Right hindlimb (tissue), 1 donor: ENCODE results near the gene PLEKHA8.

Experiments used
- DNase-seq: peaks from one replicate; pipeline ENCODE4 v3.0.0-alpha.2; 2018

The PLEKHA8 gene

GRCh38 chr7:30023524-30023923 lies 4.7 kb upstream of the PLEKHA8 start:
- no peak for DNase-seq

DNA sequence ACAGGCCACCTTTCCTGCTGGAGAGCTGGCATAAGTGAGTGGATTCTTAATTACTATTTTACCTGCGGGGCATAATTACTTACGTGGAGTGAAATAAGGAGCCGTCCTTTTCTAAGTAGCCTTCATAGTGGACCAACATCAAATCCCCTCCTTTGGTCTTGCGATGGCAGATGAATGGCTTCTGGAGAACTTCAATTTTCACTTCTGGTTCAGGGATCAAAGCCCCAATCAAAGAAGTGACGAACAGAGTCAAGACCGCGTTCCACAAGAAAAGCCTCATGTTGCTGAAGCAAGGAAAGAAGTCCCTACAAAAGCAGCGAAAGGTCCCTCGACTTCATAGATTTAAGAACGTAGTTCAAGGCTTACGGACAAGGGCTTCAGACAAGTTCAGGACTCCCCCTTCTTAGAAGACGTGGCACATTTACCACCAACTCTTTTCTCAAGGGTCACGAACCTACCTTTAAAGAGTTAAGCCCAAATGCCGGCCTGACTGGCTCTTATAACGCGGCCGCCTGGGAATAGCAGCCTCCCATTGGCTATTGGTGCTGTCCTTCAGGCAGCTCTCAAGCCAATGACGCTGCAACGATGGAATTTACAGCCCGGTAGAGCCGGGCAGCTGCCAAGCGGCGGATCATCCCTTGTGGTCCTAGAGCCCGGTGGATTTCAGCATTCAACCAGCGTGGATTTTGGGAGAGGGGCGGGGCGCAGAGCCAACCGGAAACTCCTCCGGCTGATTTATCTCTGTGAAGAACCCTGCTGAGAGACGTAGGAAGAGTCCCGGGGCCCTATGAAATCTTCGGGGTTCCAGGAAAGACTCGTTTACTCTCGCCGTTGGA lies 1.8 kb upstream of the PLEKHA8 start, which contains the start of gene FKBP14:
Gene FKBP14 (minus strand): TSS at position 474 of the 836 bp plus-strand sequence. CDS start 194 bp downstream, at position 280.
- DNase-seq: peak; percentile 99

DNA sequence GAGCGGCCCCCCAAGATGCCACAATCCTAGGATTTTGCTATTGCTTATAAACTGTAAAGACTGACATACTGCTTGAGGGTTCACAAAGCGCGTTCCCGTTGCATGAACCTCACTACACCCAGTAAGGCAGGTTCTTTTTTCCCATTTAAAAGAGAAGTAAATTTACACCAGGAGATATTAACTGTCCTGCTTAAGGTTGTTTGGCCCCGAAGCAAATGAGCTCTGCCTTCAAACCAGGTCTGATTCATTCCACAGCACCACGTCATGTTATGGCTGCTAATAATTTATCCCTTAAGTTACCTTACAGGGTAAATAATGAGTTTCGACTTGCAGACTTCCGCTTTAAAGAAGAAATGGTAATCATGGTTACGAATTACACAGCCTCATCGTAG lies 1.2 kb upstream of the PLEKHA8 start:
- no peak for DNase-seq

- no peak for DNase-seq
Observed at GRCh38 chr7:30027740-30028215, 434 bp upstream of the PLEKHA8 start.

- DNase-seq: peak; percentile 79
Observed at GRCh38 chr7:30028749-30029635, 780 bp downstream of the PLEKHA8 start.

DNA sequence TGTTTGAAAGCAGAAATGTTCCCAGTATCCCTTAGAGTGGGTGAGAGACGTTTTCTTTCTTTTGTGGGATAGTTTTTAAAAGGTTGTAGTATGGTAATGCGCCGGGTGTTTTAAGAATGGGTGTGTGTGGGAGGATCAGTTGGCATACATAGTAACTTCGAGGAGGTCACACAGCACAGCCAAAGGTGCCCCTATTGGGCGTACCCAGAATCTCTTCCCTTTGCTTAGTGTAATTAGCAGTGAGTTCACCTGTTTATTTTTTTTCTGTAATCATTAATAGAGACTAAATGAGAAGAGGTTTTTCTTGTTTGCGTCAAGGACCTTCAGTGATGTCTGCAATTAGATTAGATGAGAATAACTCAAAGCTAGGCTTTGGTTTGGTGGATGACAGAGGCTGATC lies 1.5 kb downstream of the PLEKHA8 start:
- no peak for DNase-seq

- DNase-seq: no peak
Observed at GRCh38 chr7:30032310-30033125, 4.3 kb downstream of the PLEKHA8 start.

- no peak for DNase-seq
Observed at GRCh38 chr7:30034501-30034900, 6.3 kb downstream of the PLEKHA8 start.

DNA sequence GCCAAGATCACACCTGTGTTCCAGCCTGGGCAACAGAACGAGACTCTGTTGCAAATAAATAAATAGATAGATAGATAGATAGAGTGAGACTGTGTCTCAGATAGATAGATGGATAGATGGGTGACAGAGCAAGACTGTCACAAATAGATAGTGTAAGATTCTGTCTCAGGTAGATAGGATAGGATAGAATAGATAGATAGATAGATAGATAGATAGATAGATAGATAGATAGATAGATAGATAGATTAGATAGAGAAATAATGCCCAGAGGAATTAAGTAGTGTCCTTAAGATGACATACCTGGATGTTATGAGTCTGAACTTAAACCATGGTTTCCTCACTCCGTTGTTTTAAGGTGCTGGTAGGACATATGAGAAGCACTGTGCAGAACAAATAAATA lies 8.0 kb downstream of the PLEKHA8 start:
- DNase-seq: no peak

GRCh38 chr7:30038196-30038980 lies 10.2 kb downstream of the PLEKHA8 start:
- DNase-seq: no peak

- no peak for DNase-seq
Observed at GRCh38 chr7:30040938-30041337, 12.7 kb downstream of the PLEKHA8 start.

DNA sequence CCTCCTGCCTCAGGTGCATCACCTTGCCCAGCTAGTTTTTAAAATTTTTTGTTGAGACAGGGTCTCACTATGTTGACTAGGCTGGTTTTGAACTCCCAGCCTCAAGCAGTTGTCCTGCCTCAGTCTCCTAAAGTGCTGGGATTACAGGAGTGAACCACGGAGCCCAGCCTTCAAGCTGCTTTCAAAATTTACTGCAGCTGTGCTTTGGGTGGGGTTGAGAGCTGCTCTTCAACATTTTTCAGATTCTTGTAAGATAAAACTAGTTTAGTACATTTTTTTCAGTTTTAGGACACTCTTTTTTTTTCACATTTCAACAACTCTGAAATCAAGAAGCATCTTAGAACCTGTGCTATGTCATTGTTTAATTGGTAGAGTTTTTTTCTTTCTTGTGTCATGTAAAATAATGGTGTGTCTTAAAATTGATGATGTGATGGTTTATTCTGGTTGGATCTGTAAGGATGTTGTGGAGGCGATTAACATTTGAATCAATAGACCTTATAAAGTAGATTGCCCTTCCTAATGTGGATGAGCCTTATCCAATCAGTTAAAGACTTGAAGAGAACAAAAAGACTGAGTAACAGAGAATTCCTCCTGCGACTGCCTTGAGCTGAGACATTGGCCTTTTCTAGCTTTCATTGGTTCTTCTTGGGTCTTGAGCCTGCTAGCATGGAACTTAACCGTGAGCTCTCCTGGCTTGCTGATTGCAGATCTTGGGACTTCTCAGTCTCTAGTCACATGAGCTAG lies 13.5 kb downstream of the PLEKHA8 start:
- DNase-seq: no peak

GRCh38 chr7:30046127-30046770 lies 18.0 kb downstream of the PLEKHA8 start:
- no peak for DNase-seq

DNA sequence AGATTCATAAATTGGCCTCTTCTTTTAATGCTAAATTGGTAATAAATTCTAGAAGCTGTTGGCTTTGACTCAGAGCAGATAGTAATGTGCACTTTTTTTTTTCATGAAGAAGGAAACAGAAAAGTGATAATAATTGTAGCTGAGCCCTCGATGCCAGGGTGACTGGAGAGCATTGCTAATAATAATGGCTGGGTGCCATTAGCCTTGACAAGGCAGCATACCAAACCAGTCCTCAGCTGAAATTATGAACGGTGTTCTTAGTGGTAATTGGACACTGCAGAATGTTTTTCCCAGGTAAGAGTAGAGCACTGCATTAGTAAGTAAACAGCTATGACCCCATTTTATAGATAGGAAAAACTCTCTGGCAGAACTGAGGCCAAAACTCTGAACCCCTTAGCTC lies 18.9 kb downstream of the PLEKHA8 start:
- no peak for DNase-seq

DNA sequence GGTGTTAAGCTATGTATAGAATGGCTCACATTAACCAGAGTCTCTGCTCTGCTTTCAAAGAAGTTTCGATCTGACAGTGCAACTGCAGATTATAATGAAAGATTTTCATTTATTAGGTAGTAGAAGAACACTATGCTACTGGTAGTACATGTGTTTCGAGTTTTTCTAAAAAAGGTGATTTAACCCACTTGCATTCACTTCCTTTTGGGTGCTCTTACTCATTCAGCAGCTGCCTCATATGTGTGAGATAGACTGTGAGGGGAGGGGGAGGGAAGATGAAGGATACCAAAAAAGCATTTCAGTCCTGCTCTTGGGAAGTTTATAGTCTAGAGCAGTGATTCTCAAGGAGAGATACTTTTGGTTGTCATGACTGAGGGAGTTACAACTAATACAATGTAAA lies 20.4 kb downstream of the PLEKHA8 start:
- no peak for DNase-seq

- no peak for DNase-seq
Observed at GRCh38 chr7:30049173-30049572, 21.0 kb downstream of the PLEKHA8 start.

DNA sequence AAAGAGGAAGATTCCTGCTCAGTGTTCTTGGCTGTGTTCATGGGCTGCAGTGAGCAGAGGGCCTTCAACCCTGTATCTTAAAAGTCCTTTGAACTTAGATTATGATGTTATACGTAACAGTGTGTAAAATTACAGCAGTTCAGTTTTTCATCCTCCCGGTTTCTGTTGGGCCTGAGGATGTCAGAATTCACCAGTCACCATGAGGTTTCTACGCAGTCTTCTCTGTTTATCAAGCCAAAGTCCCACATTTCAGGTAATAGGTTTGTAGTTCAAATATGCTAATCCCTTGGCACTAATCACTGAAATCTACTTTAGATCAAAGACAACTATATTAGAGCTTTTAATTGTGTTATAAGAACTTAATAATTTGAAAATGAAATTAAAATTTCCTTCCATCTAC lies 24.9 kb downstream of the PLEKHA8 start:
- DNase-seq: no peak

DNA sequence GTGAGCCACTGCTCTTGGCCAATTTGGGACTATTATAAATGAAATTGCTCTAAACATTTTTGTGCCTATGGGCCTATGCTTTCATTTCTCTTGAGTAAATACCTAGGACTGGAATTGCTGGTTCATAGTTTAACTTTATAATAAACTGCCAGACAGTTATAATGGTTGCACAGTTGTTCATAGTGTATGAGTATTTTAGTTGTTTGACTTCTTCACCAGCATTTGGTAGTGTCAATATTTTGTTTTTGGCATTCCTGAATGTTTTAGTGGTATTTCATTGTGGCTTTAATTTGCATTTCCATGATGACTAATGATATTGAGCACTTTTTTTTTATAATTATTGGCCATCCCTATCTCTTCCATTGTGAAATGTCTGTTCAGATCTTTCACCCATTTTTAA lies 29.5 kb downstream of the PLEKHA8 start:
- no peak for DNase-seq

DNA sequence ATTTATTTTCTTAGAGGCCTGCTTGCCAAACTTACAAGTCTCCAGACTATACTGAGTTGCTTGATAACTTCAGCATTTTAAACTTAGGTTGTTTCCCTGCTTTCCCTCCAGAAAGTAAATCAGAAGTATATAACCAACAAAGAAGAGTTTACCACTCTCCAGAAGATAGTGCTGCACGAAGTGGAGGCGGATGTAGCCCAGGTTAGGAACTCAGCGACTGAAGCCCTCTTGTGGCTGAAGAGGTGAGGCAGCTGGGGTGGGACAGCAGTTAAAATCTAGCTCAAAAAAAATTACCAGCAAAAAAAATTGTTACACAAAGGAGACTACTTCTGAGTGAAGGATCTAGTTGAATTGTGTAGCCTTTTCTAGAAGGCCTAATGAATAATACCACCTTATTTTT lies 33.6 kb downstream of the PLEKHA8 start:
- peak; percentile 27 for DNase-seq

- DNase-seq: no peak
Observed at GRCh38 chr7:30062587-30062986, 34.4 kb downstream of the PLEKHA8 start.

DNA sequence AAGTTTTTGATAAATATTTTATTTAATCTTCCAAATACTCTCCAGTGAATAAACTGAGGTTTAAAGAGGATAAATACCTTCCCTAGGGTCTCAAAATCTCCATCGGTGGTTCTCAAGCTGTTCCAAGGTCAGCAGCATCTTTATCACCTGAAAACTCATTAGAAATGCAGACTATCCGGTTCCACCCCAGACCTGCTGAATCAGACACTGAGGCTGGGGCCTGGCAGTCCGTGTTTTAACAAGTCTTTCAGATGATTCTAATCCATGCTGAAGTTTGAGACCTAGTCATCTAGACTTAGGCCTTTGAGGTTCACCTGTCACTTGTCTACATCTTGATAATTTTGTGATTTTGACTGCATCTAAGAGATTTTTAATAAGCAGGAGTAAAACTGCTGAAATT lies 37.5 kb downstream of the PLEKHA8 start:
- DNase-seq: no peak
